ENCODE data around the gene TJP2.
"Not testable (repeated sequence)": the region's sequence is repeated elsewhere in the genome, so short reads cannot be mapped to it uniquely, and the experiment has no call there.

TJP2 gene

DNA sequence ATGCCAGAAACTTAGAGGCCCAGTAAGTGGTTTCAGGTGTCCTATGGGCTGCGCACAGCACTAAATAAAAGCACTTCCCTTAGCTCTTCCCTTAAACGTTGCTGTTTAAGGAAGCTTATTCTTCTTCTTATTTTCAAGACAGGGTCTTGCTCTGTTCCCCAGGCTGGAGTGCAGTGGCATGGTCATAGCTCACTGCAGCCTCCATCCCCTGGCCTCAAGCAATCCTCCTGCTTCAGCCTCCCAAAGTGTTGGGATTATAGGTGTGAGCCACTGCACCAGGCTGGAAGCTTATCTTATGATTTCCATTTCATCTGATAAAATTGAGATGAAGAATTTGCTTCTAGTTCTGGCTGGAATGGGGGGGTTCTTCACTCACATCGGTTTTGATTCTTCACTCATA is 15.6 kb upstream of the TJP2 start:
- no peak for DNase-seq (ENCODE audit: low read depth)
- TF ChIP-seq, protein P1, sequence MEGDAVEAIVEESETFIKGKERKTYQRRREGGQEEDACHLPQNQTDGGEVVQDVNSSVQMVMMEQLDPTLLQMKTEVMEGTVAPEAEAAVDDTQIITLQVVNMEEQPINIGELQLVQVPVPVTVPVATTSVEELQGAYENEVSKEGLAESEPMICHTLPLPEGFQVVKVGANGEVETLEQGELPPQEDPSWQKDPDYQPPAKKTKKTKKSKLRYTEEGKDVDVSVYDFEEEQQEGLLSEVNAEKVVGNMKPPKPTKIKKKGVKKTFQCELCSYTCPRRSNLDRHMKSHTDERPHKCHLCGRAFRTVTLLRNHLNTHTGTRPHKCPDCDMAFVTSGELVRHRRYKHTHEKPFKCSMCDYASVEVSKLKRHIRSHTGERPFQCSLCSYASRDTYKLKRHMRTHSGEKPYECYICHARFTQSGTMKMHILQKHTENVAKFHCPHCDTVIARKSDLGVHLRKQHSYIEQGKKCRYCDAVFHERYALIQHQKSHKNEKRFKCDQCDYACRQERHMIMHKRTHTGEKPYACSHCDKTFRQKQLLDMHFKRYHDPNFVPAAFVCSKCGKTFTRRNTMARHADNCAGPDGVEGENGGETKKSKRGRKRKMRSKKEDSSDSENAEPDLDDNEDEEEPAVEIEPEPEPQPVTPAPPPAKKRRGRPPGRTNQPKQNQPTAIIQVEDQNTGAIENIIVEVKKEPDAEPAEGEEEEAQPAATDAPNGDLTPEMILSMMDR (conservative IDR thresholded peaks at IDR 0.05; ENCODE audit: low read depth, low read length), result no peak
- H3K4me3 ChIP-seq (ENCODE audit: low read length), result no peak overlapping the region

DNA sequence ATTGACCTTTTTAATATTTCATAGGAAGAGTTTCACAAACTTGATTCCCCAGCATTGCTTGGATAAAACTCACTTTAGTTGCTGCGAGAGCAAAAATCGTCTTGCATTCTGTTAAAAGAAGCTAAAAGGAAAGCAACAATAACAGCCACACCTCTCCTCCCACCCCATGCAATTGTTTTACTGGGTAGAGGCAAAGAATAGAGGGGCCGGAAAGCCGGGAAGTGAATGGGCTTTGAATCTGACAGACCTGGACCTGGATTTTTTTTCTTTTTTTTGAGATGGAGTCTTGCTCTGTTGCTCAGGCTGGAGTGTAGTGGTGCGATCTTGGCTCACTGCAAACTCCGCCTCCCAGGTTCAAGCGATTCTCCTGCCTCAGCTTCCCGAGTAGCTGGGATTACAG is 9.5 kb upstream of the TJP2 start:
- not testable (repeated sequence) for DNase-seq (ENCODE audit: low read depth); H3K4me3 ChIP-seq (ENCODE audit: low read length)

DNA sequence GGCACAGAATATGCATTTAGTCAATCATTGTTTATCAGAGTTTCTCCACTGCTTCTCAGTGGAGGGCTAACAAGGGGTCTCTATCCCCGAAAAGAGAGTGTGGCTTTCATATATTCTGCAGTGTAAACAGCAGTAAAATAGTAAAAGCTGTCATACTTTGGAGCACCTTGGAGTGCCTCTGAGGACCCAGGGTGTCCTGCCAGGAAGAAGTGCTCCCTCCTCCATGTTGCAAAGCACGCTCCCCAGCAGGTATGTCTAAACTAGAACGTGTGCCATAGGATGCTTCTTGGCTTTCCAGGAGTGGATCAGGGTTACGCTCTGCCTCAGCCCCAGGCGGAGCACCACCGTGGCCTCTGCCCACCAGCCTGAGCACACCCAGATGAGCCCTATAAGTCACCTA is 8.5 kb upstream of the TJP2 start:
- H3K4me3 ChIP-seq (ENCODE audit: low read length), result no peak overlapping the region
- TF ChIP-seq, protein P1 (conservative IDR thresholded peaks at IDR 0.05; ENCODE audit: low read depth, low read length), result no peak
- DNase-seq (ENCODE audit: low read depth), result no peak

DNA sequence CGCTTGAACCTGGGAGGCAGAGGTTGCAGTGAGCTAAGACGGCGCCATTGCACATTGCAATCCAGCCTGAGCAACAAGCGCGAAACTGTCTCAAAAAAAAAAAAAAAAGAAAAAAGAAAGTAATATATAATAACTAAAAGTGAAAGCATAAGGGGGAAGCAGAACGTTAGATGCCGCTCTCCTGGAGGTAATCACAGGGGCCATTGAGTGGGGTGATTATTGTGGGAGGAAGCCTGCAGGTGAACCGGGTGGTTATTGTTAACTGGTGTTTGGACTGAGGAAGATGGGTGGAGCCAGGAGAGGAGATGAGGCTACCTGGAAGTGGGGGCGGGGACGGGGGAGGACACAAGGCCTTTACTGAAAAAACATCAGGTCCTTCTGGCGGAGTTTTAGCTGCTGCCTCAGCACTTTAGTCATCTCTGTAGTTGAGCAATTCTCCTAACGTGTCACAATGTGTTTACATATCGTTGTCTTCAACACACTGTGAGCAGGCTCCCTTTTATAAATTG is 5.3 kb upstream of the TJP2 start:
- H3K4me3 ChIP-seq (ENCODE audit: low read length), result no peak overlapping the region
- TF ChIP-seq, protein P1 (conservative IDR thresholded peaks at IDR 0.05; ENCODE audit: low read depth, low read length), result no peak
- DNase-seq (ENCODE audit: low read depth), result no peak

DNA sequence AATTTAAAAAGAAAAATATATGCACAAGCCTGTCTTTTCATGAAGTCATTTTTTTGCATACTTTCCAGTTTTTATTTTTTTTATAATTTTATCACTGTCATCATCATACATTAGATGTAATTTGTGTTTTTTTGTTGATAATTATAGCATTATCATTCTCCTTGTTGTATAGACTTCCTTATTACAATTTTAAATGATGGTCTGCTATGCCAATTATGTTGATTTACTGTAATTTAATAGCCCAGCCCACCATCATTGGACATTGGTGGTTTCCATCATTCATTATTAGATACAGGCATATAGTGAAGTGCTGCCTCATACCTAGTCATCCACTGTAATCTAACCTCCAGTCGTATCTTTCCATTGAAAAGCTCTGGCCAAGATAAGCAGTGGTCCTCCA is 3.8 kb upstream of the TJP2 start:
- no peak for DNase-seq (ENCODE audit: low read depth)
- H3K4me3 ChIP-seq (ENCODE audit: low read length), result no peak overlapping the region
- TF ChIP-seq, protein P1 (conservative IDR thresholded peaks at IDR 0.05; ENCODE audit: low read depth, low read length), result no peak

DNA sequence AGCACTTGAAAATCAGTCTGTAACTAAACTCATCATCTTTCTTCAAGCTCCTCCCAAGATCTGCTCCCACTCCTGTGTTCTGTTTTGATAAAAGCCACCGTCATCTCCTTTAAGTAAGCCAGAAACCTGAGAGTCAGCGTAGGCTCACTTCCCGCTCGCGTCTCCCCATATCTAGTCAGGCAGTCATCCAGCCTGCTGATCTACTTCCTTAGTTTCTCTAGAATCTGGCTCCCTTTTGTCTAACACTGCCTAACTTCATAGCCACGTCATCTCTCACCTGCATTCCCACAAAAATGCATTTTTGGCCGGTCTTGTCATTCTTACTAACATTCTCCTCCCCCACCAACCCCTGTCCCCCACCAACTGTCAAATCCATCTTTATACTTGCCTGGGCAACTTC is 3.0 kb upstream of the TJP2 start:
- DNase-seq (ENCODE audit: low read depth), result no peak
- H3K4me3 ChIP-seq (ENCODE audit: low read length), result no peak overlapping the region
- TF ChIP-seq, protein P1 (conservative IDR thresholded peaks at IDR 0.05; ENCODE audit: low read depth, low read length), result no peak

DNA sequence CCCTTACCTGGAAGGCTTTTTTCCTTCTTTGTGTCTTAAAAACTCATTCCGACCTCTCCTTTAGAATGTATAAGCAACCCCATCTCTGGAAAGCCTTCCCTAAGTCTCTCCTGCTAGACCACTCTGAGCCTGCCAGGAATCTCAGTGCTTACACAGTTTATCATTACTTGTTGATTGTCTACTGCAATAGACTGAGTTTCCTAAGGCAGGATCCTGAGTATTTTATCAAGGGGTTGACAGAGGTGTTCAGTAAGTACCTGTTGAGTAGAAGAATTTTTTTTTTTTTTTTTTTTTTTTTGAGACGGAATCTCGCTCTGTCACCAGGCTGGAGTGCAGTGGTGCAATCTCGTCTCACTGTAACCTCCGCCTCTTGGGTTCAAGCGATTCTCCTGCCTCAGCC is 2.6 kb upstream of the TJP2 start:
- DNase-seq (ENCODE audit: low read depth), result no peak
- no peak overlapping the region for H3K4me3 ChIP-seq (ENCODE audit: low read length)
- TF ChIP-seq, protein P1 (conservative IDR thresholded peaks at IDR 0.05; ENCODE audit: low read depth, low read length), result no peak

DNA sequence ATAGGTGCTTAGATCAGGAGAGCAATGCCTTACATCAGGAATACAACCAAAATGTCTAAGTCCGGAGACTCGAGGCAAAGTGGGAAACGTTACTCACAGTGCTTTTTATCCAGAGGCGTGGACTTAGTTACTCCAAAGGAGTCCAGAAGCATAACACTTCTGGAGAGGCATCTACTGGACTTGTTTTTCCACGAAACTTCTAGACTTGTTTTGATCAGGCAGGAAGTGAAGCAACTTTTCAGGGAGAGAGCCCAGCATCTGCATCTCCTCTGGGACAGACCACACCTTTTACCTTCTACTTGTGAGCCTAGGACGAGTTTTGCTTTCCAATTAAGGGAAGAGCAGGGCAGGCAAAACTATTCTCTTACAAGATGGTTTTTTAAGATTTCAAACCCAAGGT is 1.2 kb upstream of the TJP2 start:
- no peak for DNase-seq (ENCODE audit: low read depth)
- no peak overlapping the region for H3K4me3 ChIP-seq (ENCODE audit: low read length)
- TF ChIP-seq, protein P1 (conservative IDR thresholded peaks at IDR 0.05; ENCODE audit: low read depth, low read length), result no peak
